Hematopoietic multipotent progenitor cell (in vitro differentiated cells): Measurements from ENCODE around the gene FLT1. TPM values are rescaled to one million over a fixed set of nuclear protein-coding genes. Genes with fewer than 3 reads are reported as not detected.

Source experiments
- DNase-seq, 3 donors: peaks; one replicate each; pipeline ENCODE4 v3.0.0-alpha.2; 2011 to 2015; ENCODE audit warnings: low read depth in 2 of 3, low spot score in 2 of 3
- total RNA-seq: library from RNA; depleted of rRNA; stranded (reverse); fragments of >200 nt; gene quantifications from one replicate; pipeline ENCODE4 v1.2.3, GENCODE V29; 2012

FLT1 gene
- 0.54 TPM for total RNA-seq

- DNase-seq = peak in 2 of 3 donors; percentile 29 to 41
Observed at GRCh38 chr13:28494778-28495537, at the start of gene FLT1. Gene FLT1, minus strand, starts transcription at chr13:28495128. Its CDS starts 285 bp downstream, at chr13:28494843.

DNA sequence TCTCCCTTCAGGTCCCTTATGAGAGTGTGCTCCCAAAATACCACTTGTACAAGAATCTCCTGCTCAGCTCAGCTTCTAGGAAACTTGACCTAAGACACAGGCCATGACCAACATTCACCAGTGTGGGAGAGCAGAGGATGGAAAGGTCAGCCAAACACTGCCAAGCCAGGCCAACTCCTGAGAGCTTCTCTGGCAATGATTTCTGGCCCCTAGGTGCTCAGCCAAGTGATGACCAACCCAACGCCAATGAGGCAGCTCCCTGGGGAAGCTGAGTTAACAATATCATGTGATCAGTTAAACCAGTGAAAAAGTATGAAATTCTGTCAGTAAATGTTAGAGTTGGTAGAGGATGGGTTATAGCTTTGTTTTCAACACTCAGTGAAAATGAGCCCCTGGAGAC is 49.1 kb upstream of the FLT1 start:
- no peak for DNase-seq

DNA sequence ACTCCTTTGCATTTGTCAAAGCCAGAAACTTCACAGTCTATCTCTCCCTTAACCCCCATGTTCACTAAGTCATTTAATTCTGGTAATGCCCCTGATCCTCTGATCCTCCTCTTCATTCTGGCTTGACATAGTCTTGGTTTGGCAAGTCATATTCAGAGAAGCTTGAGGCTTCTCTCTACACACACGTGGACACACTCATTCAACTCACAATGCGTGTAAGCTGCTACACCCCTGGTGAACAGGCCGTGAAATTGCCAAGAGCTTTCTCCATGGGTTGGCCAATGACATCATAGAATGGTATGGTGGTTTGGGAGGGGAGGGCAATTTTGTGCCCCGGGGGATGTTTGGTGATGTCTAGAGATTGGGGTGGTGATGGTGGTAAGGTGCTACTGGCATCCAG is 47.9 kb upstream of the FLT1 start:
- no peak for DNase-seq

GRCh38 chr13:28541966-28542365 is 47.0 kb upstream of the FLT1 start:
- DNase-seq = no peak

GRCh38 chr13:28540612-28541011 is 45.7 kb upstream of the FLT1 start:
- DNase-seq = no peak

GRCh38 chr13:28539625-28540286 is 44.8 kb upstream of the FLT1 start:
- DNase-seq = no peak

DNA sequence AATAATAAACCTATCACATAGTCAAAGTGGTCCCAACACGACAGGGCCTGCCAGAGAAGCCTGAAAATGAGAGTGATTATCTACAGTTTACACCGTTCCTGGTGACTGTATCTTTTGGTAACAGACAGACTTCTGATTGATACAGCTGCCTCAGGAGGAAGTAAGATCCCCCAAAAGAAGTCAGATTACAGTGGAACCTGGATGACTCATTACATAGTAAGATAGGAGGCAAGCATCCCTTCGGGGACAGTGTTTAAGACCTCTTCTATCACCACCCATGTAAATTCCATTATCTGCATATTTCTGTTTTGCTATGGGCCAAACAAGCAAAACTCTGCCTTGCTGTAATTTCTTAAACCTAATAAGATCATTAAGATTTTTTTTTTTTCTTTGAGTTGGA is 44.0 kb upstream of the FLT1 start:
- peak in 2 of 3 donors; percentile 51 to 71 for DNase-seq

GRCh38 chr13:28537171-28537570 is 42.2 kb upstream of the FLT1 start:
- DNase-seq = no peak

DNA sequence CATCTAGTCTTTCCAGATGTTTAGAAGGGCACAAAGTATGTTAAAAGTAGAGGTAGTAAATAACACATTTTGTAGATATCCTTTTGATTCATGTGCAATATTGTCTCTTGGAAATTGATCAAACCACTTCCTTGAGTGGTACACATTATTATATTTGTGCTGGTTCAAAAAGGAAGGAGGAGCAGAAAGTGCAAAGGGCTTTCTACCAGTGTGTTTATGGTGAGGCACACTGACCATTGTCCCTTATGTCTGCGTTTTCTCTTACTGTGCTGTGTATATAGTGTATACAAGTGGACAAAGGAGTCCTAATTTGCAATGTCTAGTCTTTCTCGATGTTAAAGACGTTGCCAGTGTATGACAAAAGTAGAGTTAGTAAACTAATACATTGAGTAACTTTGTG is 41.4 kb upstream of the FLT1 start:
- DNase-seq = no peak

- no peak for DNase-seq
Observed at GRCh38 chr13:28535734-28536133, 40.8 kb upstream of the FLT1 start.

DNA sequence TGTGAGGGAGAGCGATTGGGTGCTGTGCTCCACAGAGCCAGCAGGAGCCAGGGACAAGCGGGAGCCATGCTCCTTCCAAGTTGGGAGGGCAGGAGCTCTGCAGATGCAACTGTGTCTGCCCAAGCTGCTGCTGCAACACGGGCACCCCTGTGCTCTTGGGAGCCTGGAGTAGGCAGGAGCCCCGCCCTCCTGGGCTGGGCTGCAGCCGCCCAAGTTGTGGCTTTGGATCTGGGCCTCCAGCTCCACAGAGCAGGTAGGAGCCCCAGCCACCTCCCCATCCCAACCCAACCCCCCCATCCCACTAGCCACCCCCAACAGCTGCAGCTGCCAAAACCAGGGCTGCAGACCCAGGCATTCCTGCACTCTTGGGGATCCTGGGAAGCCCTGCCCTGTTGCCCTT is 39.9 kb upstream of the FLT1 start:
- no peak for DNase-seq

GRCh38 chr13:28534210-28534609 is 39.3 kb upstream of the FLT1 start:
- DNase-seq = no peak

DNA sequence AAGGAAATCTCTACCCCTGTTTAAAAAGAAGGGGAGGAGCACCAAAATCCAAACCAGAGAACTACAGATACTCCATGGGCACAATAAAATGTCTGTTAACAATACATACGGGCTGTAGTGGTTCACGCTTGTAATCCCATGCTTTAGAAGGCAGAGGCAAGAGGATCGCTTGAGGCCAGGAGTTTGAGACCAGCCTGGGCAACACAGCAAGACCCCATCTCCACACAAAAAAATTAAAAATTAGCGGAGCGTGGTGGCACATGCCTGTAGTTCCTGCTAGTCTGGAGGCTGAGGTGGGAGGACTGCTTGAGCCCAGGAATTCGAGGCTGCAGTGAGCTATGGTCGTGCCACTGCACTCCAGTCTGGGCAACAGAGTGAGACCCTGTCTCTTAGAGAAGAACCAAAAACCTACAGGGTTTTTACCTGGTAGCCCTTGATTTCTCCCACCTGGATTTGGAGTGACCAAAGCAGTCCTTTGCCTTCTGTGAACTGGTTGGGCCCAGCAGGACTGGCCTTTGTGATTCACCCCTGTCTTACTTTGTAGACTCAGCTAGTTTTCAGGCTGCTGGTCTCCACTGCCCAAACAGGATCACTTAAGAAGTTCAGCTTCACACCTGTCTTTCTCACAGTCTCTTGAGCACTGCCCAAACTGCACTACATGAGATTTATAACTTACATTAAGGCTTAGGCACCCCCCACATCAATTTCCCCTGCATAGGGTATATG is 38.7 kb upstream of the FLT1 start:
- no peak for DNase-seq

GRCh38 chr13:28533125-28533436 is 38.2 kb upstream of the FLT1 start:
- no peak for DNase-seq

DNA sequence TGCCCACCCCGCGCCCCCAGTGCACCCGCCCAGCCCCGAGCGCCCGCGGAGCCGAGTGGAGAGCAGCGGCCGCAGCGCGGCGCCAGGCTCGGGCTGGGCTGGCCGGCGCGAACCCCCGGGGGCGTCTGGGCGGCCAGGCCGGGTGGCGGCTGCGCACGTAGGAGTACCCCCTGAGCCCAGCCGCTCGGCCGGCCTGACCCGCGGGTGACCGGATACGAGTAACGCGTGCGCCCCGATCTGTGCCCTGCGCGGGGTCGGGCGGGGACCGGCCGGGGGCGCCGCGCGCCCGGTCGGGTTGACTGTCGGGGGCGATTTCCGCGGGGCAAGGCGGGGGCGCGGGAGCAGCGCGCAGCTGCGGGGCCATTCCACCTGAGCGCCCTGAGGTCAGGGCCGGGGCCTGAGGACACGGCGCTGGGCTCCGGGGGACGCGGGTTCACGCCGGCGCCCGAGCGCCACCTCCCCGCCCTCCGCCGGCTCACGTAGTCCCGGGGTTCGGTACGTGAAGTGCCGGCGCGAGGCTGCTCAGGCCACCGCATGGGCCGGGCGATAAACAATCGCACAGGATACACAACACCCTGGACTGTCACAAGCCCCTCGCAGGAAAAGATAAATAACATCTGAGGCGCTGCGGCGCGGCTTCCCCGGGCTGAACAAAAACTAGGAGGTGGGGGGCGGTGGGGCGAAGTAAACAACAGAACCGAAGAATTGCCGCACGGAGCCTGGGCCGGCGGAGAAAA is 37.6 kb upstream of the FLT1 start:
- DNase-seq = peak in 2 of 3 donors; percentile 85 to 88

DNA sequence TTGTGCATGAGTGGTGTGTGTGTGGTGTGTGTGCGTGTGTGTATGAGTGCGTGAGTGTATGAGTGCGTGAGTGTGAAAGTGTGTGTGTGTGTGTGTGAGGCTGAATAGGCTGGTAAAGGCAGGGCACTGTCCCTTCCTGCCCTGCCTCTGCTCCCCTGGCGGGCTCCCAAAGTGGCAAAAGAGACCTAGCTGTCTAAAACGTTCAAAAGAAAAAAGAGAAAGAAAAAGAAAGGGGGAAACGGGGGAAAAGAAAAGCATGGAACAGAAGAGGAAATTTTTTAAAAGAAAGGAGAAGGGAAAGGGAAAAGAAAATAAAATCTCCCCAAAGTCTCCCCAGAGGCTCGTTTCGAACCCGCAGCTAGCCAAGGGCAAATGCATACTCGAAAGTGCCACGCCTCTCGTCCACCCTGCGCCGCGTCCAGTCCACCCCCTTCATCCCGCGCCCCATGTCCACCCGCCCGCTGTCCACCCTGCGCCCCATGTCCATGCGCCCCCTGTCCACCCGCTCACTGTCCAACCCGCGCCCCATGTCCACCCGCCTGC is 37.0 kb upstream of the FLT1 start:
- no peak for DNase-seq

DNA sequence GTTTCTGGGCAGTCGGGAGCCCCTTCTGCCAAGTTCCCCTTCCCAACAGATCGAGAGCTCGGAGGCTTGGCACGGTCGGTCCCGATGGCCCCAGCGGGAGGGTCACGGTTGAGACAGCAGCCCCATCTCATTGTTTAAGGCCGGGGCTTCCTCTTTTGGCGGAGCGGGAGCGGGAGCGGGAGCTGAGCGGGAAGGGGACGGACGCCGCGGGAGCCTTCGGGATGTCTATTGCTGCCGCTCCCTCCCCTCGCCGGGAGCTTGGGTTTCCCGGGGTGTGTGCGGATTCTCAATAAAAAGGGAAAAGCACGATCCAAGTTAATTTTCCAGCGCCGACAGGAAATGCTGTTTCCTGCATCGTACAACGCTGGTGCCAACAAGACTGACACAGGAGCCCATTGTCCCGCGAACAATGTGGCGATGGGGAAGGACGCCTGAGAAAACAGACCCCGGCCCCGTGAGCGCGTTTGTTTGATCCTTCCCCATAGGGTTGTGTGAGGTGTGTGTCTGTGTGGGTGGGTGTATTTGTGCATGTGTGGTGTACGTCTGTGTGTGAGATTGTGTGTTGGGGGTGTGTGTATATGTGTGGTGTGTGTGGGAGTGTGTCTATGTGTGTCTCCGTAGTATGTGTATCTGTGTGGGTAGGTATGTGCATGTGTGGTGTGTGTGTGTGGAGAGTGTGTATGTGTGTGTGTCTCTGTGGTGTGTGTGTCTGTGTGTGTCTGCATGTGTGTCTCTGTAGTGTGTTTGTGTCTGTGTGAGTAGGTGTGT is 36.3 kb upstream of the FLT1 start:
- peak in 1 of 3 donors; percentile 30 for DNase-seq

- DNase-seq = no peak
Observed at GRCh38 chr13:28530729-28531076, 35.8 kb upstream of the FLT1 start.

DNA sequence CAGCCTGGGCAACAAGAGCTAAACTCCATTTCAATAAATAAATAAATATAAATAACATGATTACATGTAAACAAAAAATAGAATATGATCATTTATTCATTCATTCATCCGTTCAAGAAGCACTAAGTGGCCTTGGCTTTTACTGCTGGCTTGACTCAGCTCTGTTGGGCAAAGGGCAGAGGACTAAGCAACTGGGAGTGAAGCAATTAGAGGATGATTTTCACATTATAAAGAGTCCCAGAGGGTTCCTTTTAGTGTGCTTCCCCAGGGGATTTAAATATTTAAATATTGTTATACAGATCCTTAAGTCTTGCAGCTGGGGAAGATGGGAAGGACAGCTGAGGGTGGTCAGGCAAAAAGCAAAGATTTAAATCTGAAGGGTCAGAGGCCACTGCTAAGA is 34.9 kb upstream of the FLT1 start:
- DNase-seq = no peak

- DNase-seq = no peak
Observed at GRCh38 chr13:28528848-28529247, 33.9 kb upstream of the FLT1 start.
